K562 (cell line): ENCODE data around the gene RREB1. TPM values are rescaled to one million over a fixed set of nuclear protein-coding genes. Genes with fewer than 3 reads are reported as not detected.
A peak's percentile ranks its signal among the peaks of the same experiment; 100 is the strongest.

Experiments used
- EZH2 ChIP-seq: IDR thresholded peaks from 2 replicates; pipeline ENCODE4 v1.6.1; 2012; ENCODE audit warnings: low read depth, mild to moderate bottlenecking, inconsistent platforms, low read length, borderline replicate concordance
- IFI16 ChIP-seq: fragments of 250-450 bp; sonication (Bioruptor Pico); IDR thresholded peaks from 2 replicates; pipeline ENCODE4 v2.1.2; 2022; ENCODE audit warnings: mild to moderate bottlenecking, inconsistent platforms
- NFYB ChIP-seq: IDR thresholded peaks from 2 replicates; pipeline ENCODE4 v1.6.1; 2011; ENCODE audit warnings: mild to moderate bottlenecking, moderate library complexity; ENCODE audit not compliant: insufficient read length; ENCODE audit errors: extremely low read depth
- PHF8 ChIP-seq: fragments of 200-600 bp; sonication (generic); IDR thresholded peaks from 2 replicates; pipeline ENCODE4 v1.6.1; 2012; ENCODE audit warnings: mixed run types, mild to moderate bottlenecking, inconsistent platforms, low read length, moderate library complexity, borderline replicate concordance
- PTBP1 ChIP-seq: fragments of 200-400 bp; formaldehyde crosslinking; IDR thresholded peaks from 2 replicates; pipeline ENCODE4 v1.6.1; 2017; ENCODE audit warnings: low read depth, low read length
- RERE ChIP-seq: sonication (generic); formaldehyde crosslinking; IDR thresholded peaks from 2 replicates; pipeline ENCODE4 v1.8.0; 2023; ENCODE audit warnings: missing genetic modification reagents, mild to moderate bottlenecking, borderline replicate concordance
- SMAD2 ChIP-seq: fragments of 150-350 bp; IDR thresholded peaks from 2 replicates; pipeline ENCODE4 v1.6.1; 2014; ENCODE audit warnings: low read depth, mild to moderate bottlenecking, low read length
- SNIP1 ChIP-seq: fragments of 450-650 bp; IDR thresholded peaks from 2 replicates; pipeline ENCODE4 v1.7.1; 2017; ENCODE audit warnings: low read depth, mild to moderate bottlenecking
- ZNF23 ChIP-seq: fragments of 250-450 bp; sonication (Bioruptor Pico); IDR thresholded peaks from 2 replicates; pipeline ENCODE4 v1.4.0; 2020; ENCODE audit warnings: mild to moderate bottlenecking
- polyA plus RNA-seq, 8 experiments: library from polyadenylated mRNA; depleted of rRNA in 4 of 8; stranded (reverse) in 5 of 8; unstranded in 3 of 8; fragments of >200 nt; fragmentation: Nextera tagmentation in 2 of 8; fragmentation: Illumina TruSeq in 1 of 8; extraction: Ambion mirVana in 2 of 8; extraction: Trizol in 1 of 8; gene quantifications; 2 replicates each; pipeline versions ENCODE4 v1.2.1 to v1.2.3, GENCODE V29; 2011 to 2014; ENCODE audit warnings: inconsistent platforms in 1 of 8, missing spikeins in 1 of 8
- total RNA-seq, 7 experiments: library from RNA; depleted of rRNA in 6 of 7; stranded (reverse); fragments of >200 nt in 6 of 7; fragmentation: Illumina TruSeq in 2 of 7; extraction: Trizol in 2 of 7; gene quantifications; 2 replicates each; pipeline versions ENCODE4 v1.2.1 to v1.2.3, GENCODE V29; 2011 to 2021; ENCODE audit warnings: low replicate concordance in 1 of 7
- TF ChIP-seq, protein P1 (sequence below): sonication (generic); IDR thresholded peaks from 2 replicates; pipeline ENCODE4 v1.6.1; 2016
- TF ChIP-seq, protein P2 (sequence below): sonication (generic); formaldehyde crosslinking; IDR thresholded peaks from 2 replicates; pipeline ENCODE4 v1.8.0; 2022; ENCODE audit warnings: mild to moderate bottlenecking, missing genetic modification reagents
- TF ChIP-seq, protein P3 (sequence below), 2 experiments: fragments of 450-650 bp in 1 of 2; sonication (generic) in 1 of 2; formaldehyde crosslinking; conservative IDR thresholded peaks; 2 replicates each; pipeline versions ENCODE4 v1.4.0 to v1.8.1; 2020 to 2022; ENCODE audit warnings: mild to moderate bottlenecking in 1 of 2, missing genetic modification reagents in 1 of 2

Gene RREB1
- total and polyA plus RNA-seq, 9 of the 15 experiments (the other 6 are each of a cell fraction or from before 2014, with no cell fraction given): 3.3 to 64.2 (median 19.3) TPM

DNA sequence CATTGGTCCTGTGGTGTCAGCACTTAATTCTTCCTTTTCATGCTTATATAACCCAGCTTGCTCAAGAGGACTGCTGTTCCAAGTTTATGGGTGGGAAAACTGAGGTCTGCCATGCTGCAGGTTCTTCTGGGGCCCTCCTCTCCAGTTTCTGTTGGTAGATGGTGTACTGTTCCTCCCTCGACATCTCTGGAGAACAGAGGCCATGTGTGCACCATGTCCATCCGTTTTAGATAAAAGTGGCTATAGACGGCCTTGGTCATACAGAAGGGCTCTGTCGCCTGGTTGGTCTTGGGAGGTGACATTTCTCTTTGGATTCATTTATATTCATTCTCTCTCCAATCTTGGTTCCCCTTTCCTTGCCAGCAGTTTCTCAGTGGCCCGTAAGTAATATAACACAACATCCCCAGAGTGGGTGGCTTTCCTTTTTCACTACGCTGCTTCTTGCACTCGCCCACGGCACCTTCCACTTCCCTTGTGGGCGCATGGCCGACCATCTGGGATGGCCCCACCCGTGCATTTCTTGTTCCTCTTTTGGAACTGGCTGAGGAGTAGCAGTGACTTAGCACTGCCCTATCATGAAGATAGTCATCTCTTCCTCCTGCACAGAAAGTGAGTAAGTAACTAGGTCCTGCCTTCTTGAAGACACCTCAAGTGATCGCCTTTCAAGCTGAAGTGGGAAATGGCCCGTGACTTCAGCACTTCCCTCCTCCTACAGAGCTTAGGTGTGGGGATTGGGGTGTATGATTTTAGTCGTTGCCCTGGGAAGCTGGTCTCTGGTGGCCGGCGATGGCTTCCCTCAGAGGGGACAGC, 94.2 kb downstream of the RREB1 start (continued):
- TF ChIP-seq RERE (0 out of 2 replicates have a peak, but pooled peaks have one; percentile 30), ZNF23 (CRISPR knock-in tag) (peak; percentile 51; the same call in 1 of the 2 replicates), EZH2 (no peak), SNIP1 (0 out of 2 replicates have a peak, but pooled peaks have one; percentile 5), PHF8 (peak; percentile 53; the same call in 1 of the 2 replicates), NFYB (no peak), PTBP1 (0 out of 2 replicates have a peak, but pooled peaks have one; percentile 40), SMAD2 (no peak), IFI16 (no peak)
- TF ChIP-seq, protein P1, sequence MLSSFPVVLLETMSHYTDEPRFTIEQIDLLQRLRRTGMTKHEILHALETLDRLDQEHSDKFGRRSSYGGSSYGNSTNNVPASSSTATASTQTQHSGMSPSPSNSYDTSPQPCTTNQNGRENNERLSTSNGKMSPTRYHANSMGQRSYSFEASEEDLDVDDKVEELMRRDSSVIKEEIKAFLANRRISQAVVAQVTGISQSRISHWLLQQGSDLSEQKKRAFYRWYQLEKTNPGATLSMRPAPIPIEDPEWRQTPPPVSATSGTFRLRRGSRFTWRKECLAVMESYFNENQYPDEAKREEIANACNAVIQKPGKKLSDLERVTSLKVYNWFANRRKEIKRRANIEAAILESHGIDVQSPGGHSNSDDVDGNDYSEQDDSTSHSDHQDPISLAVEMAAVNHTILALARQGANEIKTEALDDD: peak; percentile 100
- TF ChIP-seq, protein P2, sequence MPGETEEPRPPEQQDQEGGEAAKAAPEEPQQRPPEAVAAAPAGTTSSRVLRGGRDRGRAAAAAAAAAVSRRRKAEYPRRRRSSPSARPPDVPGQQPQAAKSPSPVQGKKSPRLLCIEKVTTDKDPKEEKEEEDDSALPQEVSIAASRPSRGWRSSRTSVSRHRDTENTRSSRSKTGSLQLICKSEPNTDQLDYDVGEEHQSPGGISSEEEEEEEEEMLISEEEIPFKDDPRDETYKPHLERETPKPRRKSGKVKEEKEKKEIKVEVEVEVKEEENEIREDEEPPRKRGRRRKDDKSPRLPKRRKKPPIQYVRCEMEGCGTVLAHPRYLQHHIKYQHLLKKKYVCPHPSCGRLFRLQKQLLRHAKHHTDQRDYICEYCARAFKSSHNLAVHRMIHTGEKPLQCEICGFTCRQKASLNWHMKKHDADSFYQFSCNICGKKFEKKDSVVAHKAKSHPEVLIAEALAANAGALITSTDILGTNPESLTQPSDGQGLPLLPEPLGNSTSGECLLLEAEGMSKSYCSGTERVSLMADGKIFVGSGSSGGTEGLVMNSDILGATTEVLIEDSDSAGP (CRISPR knock-in tag): no peak
- TF ChIP-seq, protein P3, sequence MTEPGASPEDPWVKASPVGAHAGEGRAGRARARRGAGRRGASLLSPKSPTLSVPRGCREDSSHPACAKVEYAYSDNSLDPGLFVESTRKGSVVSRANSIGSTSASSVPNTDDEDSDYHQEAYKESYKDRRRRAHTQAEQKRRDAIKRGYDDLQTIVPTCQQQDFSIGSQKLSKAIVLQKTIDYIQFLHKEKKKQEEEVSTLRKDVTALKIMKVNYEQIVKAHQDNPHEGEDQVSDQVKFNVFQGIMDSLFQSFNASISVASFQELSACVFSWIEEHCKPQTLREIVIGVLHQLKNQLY (CRISPR knock-in tag; conservative IDR thresholded peaks at IDR 0.05): 0 out of 4 replicates have a peak, but pooled peaks of 1 of the 2 experiments have one; percentile 39
